GM19025 (cell line): ENCODE results near the gene LLGL2.
"Not testable (repeated sequence)": the region's sequence is repeated elsewhere in the genome, so short reads cannot be mapped to it uniquely, and the experiment has no call there.

ENCODE experiments used
- ATAC-seq: cut with Tn5 transposase; IDR thresholded peaks from one replicate; pipeline ENCODE4 v1.9.1; 2021; ENCODE audit warnings: mild to moderate bottlenecking, low read depth, moderate library complexity; ENCODE audit not compliant: unreplicated experiment

Gene LLGL2

DNA sequence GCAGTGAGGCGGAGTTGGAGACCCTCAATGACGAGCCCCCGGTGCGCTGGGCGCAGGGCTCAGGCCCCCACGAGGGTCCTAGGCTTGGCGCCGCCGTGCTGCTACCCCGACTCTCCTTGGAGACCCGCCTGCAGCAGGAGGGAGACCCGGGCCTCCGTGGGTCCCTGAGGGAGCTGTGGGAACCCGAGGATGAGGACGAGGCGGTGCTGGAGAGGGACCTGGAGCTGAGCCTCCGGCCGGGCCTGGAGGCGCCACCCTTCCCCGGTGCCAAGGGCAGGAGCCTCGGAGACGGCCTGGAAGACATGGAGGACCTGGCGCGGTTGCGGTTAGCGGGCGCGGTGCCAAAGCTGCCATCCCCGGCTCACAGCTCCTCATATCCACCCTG is 64.4 kb downstream of the LLGL2 start:
- no peak for ATAC-seq

DNA sequence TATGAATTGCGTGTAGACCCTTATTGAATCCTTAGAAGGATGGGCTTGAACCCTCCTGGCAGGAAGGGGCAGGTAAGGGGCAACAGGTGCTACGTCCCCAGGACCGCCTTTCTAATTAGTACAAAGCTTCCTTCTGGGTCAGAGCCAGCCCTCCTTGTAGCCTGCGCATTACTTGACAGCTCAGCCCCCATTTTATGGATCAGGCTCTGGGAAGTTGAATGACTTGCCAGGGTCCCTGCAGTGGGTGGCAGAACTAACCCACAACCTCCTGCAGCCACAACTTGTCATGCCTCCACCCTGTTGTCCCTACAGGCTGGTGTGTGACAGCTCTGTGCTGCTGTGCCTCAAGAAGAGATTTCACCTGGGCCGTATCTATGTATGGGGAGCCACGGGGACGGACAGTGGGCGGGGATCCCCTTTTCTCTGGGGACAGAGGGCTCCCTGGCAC is 64.8 kb downstream of the LLGL2 start:
- ATAC-seq: no peak

GRCh38 chr17:75590849-75591721 is 65.6 kb downstream of the LLGL2 start:
- no peak for ATAC-seq

DNA sequence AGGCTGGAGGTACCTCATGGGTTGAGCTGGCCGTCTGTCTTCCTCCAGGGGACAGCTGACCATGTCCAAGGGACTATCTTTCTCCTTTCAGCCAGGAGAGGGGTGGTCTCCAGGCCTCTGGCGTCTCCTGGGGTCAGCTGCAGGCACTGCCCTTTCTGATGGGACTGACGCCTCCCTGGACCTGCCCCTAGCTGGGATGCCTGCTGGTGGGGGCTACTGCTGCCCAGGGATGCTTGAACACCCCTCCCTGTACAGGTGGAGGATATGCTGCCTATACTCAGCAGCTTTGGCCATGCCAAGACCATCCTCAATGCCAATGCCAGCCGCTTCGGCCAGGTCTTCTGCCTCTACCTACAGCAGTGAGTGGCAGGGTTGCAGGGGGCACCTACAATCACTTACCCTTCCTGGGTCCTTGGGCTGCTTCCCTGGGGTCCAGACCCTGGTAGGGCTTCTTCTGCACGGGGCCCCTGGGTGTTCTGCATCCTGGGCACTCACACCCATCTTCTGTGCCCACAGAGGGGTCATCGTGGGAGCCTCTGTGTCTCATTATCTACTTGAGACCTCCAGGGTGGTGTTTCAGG is 66.3 kb downstream of the LLGL2 start:
- ATAC-seq: no peak

- ATAC-seq: no peak
Observed at GRCh38 chr17:75592348-75593020, 67.0 kb downstream of the LLGL2 start.

- ATAC-seq: not testable (repeated sequence)
Observed at GRCh38 chr17:75593430-75593829, 67.9 kb downstream of the LLGL2 start.

DNA sequence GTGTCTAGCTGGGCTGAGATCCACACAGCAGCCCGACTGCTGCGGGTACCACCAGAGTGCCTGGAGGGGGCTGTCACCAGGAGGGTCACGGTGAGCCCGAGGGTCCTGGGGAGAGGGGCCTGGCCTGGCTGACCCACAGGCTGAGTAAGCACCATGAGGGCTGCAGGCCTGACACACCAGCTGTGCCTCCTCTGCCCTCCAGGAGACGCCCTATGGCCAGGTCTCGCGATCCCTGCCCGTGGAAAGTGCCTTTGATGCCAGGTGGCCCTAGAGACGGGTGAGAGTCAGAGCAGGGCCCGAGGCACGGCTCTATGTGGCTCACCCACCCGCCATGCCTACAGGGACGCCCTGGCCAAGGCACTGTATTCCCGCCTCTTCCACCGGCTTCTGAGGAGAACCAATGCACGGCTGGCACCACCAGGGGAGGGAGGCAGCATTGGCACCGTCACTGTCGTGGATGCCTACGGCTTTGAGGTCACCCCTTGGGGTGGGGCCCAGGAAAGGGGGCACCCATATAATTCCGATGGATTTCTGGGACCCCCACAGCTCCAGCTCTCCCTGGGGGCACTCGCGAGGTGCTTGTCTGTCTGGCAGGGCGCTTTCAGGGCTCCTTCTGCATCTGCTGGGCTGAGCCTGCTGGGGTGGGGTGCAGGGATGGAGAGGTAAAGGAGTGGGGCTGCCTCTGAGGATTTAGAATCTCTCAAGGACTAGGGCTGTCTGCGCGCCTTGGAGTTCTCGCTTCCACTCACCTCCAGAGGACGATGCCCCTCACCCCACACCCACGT is 69.2 kb downstream of the LLGL2 start:
- no peak for ATAC-seq

DNA sequence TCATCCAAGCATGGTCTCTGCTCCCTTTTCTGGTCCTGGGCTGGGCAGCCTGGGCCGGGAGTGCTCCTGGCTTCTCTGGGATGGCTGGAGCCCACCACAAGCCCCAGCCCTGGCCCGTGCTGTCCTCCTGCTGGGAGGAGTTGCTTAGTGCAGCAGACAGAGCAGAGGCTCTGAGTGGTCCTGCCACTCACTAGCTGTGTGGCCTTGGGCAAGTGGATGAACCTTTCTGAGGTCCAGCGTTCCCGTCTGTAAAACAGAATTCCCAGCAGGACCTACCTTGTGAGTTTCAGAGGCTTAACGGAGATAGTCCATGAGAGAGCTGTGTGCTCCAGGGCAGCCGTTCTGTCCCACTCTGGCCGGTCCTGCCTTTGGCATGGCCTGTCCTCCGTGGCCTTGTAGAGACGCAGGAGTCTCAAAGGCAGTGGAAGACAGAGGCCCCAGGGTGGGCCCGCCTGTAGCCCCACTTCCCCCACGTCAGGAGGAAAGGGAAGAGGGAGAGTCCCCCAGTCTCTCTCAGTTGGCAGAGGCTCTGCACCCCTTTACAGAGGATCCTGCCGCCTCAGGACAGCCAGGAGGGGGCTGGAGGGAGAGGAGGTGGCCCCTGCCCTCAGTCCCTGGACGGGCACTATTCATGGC is 69.9 kb downstream of the LLGL2 start:
- no peak for ATAC-seq

- no peak for ATAC-seq
Observed at GRCh38 chr17:75595920-75596313, 70.4 kb downstream of the LLGL2 start.

DNA sequence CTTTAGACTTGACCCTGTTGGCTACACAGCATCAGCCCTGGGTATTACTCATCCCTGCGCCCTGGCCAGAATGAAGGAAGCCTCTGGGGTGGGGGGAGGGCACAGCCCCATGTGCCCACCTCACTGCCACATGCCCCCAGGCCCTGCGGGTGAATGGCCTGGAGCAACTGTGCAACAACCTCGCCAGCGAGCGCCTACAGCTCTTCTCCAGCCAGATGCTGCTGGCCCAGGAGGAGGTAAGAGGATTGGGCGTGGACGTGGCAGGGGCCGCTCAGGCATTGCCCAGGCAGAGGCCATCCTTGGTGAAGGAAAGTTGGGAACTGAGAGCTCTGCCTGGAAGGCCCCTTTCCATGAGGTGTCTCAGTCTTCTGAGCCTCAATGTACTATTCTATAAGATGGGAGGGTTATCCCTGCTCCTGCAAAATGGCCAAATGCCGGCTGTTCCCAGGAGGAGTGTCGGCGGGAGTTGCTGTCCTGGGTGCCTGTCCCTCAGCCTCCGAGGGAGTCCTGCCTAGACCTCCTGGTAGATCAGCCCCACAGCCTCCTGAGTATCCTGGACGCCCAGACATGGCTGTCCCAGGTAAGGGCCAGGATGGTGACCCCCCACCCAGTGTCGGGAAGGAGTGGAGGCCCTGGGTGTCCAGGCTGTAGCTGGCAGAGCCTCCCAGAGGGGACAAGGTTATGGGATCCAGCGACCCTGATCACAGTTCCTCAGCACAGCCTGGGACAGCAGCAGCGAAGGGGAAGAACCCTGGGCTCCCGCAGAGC is 71.0 kb downstream of the LLGL2 start:
- no peak for ATAC-seq

- ATAC-seq: no peak
Observed at GRCh38 chr17:75601057-75601987, 75.8 kb downstream of the LLGL2 start.

- ATAC-seq: no peak
Observed at GRCh38 chr17:75602644-75603043, 77.1 kb downstream of the LLGL2 start.

DNA sequence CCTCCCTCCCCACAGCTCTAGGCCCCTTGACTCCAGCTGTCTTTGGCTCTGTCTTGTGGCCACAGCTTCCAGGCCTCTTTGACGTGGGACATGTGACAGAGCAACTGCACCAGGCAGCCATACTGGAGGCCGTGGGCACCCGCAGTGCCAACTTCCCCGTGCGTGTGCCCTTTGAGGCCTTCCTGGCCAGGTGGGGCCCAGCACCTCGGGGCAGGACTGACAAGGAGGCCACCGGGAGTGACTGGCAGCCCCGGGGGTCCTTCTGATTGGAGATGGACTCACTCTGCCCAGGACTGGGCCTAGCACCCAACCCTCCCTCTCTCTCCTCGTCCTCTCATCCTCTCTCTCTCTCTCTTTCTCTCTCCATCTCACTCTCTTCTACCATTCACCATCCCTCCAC is 77.6 kb downstream of the LLGL2 start:
- no peak for ATAC-seq

DNA sequence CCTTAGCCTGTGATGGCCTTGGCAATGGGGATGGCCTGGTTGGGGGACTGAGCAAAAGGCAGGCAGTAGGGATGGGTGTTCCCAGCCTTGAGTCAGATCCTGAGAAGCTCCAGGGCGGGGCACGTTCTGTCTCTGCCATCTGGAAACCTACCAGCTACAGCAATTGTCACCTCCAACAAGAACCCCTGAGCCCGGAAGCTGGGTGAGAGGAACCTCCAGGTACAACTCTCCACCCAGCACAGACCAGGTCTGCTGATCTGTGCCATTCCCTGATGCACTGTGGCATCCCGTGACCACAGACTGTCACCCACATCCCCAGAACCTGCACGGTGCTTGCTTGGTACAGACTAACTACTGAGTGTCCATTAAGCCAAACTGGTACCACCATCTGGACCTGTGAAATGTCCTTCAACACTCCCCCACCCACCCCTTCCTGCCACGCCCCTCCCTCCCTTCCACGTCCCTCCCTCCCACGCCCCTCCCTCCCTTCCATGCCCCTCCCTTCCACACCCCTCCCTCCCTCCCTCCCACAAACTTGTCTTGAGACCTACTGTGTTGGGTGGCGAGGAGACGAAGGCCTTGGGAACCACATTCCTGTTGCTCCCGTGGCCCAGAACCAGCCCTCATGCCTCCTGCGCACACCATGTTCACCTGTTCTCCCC is 78.7 kb downstream of the LLGL2 start:
- no peak for ATAC-seq

DNA sequence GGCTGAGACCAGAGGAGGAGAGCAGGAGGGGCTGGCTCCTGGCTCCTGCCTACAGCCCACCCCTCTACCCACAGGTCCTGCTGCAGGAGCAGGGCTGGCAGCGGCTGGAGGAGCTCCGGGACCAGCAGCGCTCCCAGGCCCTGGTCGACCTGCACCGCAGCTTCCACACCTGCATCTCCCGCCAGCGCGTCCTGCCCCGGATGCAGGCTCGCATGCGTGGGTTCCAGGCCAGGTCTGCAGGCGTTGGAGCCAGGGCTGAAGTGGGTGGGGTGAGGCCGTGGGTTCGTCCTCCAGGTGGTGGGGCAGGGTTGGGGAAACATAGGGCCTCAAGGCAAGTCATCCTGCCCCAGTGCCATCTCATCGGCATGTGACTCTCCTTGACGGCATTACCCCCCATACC is 80.3 kb downstream of the LLGL2 start:
- no peak for ATAC-seq

DNA sequence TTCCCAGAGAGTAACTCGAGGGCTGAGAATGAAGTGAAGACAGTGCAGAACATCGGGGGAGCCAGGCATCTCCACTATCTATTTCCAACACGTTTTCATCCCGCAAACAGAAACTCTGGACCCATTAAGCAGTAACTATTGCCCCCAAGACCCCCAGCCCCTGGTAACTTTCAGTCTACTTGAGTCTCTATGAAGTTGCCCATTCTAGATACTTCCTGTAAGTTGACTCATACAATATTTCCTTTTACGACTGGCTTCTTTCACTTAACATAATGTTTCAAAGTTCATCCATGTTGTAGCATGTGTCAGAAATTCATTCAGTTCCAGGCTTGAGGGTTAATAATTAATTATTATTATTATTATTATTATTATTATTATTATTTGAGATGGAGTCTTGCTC is 81.6 kb downstream of the LLGL2 start:
- ATAC-seq: no peak

GRCh38 chr17:75610103-75610984 is 84.8 kb downstream of the LLGL2 start:
- no peak for ATAC-seq
